ENCODE measurements around the gene MEGF11. TPM values are rescaled to one million over a fixed set of nuclear protein-coding genes. Genes with fewer than 3 reads are reported as not detected.

The MEGF11 gene
- total RNA-seq, 1 experiment from 2014 or later = 2.3 TPM

- TF ChIP-seq ZBTB33 (IDR thresholded peaks at IDR 0.05; ENCODE audit: extremely low read depth, insufficient replicate concordance, low read length) (no peak), ZFX (IDR thresholded peaks at IDR 0.05) (no peak), EGR1 (IDR thresholded peaks at IDR 0.05; ENCODE audit: low read depth) (no peak), CTCF (IDR thresholded peaks at IDR 0.05 in 2 of 3, conservative IDR thresholded peaks at IDR 0.05 in 1 of 3; ENCODE audit: borderline replicate concordance in 1 of 3, insufficient read depth in 1 of 3, low read depth in 2 of 3, low read length in 2 of 3) (no peak), JUND (IDR thresholded peaks at IDR 0.05) (no peak), REST (IDR thresholded peaks at IDR 0.05; ENCODE audit: low read depth) (no peak), POLR2AphosphoS5 (IDR thresholded peaks at IDR 0.05; ENCODE audit: low read depth, low read length) (no peak), SRF (IDR thresholded peaks at IDR 0.05; ENCODE audit: low read depth) (no peak), ATF3 (IDR thresholded peaks at IDR 0.05) (no peak), MAX (IDR thresholded peaks at IDR 0.05) (no peak), POLR2A (IDR thresholded peaks at IDR 0.05; ENCODE audit: borderline replicate concordance, extremely low read depth, insufficient read depth, insufficient read length) (no peak), CEBPB (IDR thresholded peaks at IDR 0.05; ENCODE audit: low read depth) (no peak), FOSL1 (IDR thresholded peaks at IDR 0.05; ENCODE audit: low read depth) (no peak), CBX3 (IDR thresholded peaks at IDR 0.05; ENCODE audit: low read depth) (no peak), YY1 (IDR thresholded peaks at IDR 0.05; ENCODE audit: extremely low read depth, insufficient replicate concordance, low read depth, low read length) (no peak), TCF7L2 (IDR thresholded peaks at IDR 0.05; ENCODE audit: borderline replicate concordance, extremely low read depth, insufficient read depth, insufficient read length) (no peak)
- CTCF ChIA-PET = interaction anchor here (0.6 kb wide), 1 partner anchor 267 kb away, joined by 5 read pairs; no protein-coding TSS in a partner anchor
- DNase-seq (ENCODE audit: low read depth, low spot score) (no peak), ATAC-seq (peak; percentile 56; the same call in 1 of the 2 replicates)
- Histone ChIP-seq H4K20me1 (ENCODE audit: insufficient read depth) (no peaks in the 10 kb centered on the region), H3K27ac (ENCODE audit: low read depth, low read length) (no peak overlapping the region), H3K9me3 (ENCODE audit: control insufficient read depth in 1 of 2, insufficient read depth in 1 of 2, low read depth in 1 of 2, low read length in 2 of 2) (no peaks in the 10 kb centered on the region), H3K4me1 (ENCODE audit: control insufficient read depth in 1 of 2, insufficient read depth in 2 of 2, low read length in 2 of 2) (peaks cover 0 to 5% of the 10 kb centered on the region in 2 experiments; a peak in 2 of 4 replicates), H3K27me3 (ENCODE audit: insufficient read depth, low read length) (no peaks in the 10 kb centered on the region), H3K4me3 (replicated peaks in 1 of 2; ENCODE audit: low read depth in 1 of 2, low read length in 2 of 2) (no peak overlapping the region), H3K36me3 (ENCODE audit: control insufficient read depth in 1 of 2, insufficient read depth in 2 of 2, low read length in 2 of 2) (no peaks in the 10 kb centered on the region), H3K4me2 (ENCODE audit: low read length) (no peak overlapping the region), H3K9me2 (ENCODE audit: insufficient read depth) (no peaks in the 10 kb centered on the region), H2AFZ (ENCODE audit: low read depth, low read length, poor library complexity, severe bottlenecking) (no peak overlapping the region), H3K79me2 (ENCODE audit: insufficient read depth, low read length) (no peaks in the 10 kb centered on the region), H3K9ac (ENCODE audit: low read length) (no peak overlapping the region)
- intact Hi-C loops (cut with micrococcal nuclease) = no loop called here
- no TSS peak for BruUV-seq (replicated peaks)
- RAD21 ChIA-PET (ENCODE audit: low non-redundant PET in 1 of 2, low total read pairs in 2 of 2, uncharacterized antibody in 2 of 2, unreplicated experiment in 2 of 2) = no interaction called here
- POLR2A ChIA-PET = no interaction called here
Measured at GRCh38 chr15:66019826-66020398, 233.6 kb downstream of the MEGF11 start.
